Measurements from ENCODE around the gene FHL1.

DNA sequence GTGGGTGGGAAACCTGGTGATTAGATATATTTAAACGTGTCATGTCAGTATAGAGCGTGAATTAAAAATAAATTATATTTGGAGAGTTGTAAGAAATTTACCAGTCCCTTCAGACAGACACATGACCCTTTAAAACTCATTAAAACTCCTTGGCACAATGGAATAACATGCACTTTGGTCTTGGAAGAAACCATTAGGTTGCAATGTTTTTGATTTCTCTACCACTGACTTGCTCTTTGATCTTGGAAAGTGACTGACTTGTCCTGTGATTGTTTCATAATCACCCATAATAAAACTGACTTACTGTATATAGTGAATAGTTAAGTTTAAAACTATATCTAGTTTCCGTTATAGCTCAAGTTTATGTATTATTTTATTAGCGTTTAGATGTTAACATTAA lies 35.8 kb downstream of the FHL1 start:
- TF ChIP-seq, protein P1, sequence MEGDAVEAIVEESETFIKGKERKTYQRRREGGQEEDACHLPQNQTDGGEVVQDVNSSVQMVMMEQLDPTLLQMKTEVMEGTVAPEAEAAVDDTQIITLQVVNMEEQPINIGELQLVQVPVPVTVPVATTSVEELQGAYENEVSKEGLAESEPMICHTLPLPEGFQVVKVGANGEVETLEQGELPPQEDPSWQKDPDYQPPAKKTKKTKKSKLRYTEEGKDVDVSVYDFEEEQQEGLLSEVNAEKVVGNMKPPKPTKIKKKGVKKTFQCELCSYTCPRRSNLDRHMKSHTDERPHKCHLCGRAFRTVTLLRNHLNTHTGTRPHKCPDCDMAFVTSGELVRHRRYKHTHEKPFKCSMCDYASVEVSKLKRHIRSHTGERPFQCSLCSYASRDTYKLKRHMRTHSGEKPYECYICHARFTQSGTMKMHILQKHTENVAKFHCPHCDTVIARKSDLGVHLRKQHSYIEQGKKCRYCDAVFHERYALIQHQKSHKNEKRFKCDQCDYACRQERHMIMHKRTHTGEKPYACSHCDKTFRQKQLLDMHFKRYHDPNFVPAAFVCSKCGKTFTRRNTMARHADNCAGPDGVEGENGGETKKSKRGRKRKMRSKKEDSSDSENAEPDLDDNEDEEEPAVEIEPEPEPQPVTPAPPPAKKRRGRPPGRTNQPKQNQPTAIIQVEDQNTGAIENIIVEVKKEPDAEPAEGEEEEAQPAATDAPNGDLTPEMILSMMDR (conservative IDR thresholded peaks at IDR 0.05; ENCODE audit: low read depth, low read length): no peak
- TF ChIP-seq RFX5 (IDR thresholded peaks at IDR 0.05; ENCODE audit: low read depth, low read length) (no peak), POLR2A (IDR thresholded peaks at IDR 0.05; ENCODE audit: low read depth, low read length) (no peak)
- TF ChIP-seq, protein P2, sequence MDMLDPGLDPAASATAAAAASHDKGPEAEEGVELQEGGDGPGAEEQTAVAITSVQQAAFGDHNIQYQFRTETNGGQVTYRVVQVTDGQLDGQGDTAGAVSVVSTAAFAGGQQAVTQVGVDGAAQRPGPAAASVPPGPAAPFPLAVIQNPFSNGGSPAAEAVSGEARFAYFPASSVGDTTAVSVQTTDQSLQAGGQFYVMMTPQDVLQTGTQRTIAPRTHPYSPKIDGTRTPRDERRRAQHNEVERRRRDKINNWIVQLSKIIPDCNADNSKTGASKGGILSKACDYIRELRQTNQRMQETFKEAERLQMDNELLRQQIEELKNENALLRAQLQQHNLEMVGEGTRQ (IDR thresholded peaks at IDR 0.05; ENCODE audit: low read depth, low read length): no peak
